Measurements from ENCODE around the gene METTL2A. TPM values are rescaled to one million over a fixed set of nuclear protein-coding genes. Genes with fewer than 3 reads are reported as not detected.

The METTL2A gene
- total RNA-seq, 2 experiments from 2014 or later: 18.4 to 32.2 TPM

DNA sequence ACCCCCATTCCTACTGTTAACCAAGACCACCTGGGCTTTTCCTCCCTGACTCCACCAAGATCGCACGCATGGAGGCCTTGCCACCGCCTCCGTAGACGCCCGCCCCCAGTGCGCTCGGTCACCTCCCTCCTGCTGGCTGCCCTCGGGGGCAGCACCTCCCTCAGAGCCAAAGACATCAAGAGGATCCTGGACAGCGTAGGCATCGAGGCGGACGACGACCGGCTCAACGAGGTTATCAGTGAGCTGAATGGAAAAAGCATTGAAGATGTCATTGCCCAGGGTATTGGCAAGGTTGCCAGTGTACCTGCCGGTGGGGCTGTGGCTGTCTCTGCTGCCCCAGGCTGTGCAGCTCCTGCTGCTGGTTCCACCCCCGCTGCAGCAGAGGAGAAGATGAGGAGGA, 42.1 kb upstream of the METTL2A start:
- no peaks in the 10 kb centered on the region for H3K79me2 ChIP-seq (ENCODE audit: insufficient read depth, low read depth, low read length)
- no peak overlapping the region for H2AFZ ChIP-seq (ENCODE audit: low read length)
- ChIA-PET CTCF (ENCODE audit: unreplicated experiment) (no interaction called here), POLR2A (no interaction called here)
- H3K4me3 ChIP-seq (ENCODE audit: low read depth, low read length, poor library complexity, severe bottlenecking): no peak overlapping the region
- no peak for DNase-seq (ENCODE audit: low spot score)
- intact Hi-C loops (cut with micrococcal nuclease; ENCODE audit: unreplicated experiment): no loop called here
- H3K27ac ChIP-seq (ENCODE audit: low read depth, low read length, poor library complexity, severe bottlenecking): no peak overlapping the region
- no peaks in the 10 kb centered on the region for H3K4me1 ChIP-seq (ENCODE audit: insufficient read depth, low read length, poor library complexity, severe bottlenecking)
- no peaks in the 10 kb centered on the region for H3K9me2 ChIP-seq (ENCODE audit: insufficient read depth, low read length)
- H3K9me3 ChIP-seq (ENCODE audit: low read length): no peaks in the 10 kb centered on the region
- H4K20me1 ChIP-seq (ENCODE audit: insufficient read depth, low read length): no peaks in the 10 kb centered on the region
- H3K36me3 ChIP-seq (ENCODE audit: insufficient read depth, low read length): no peaks in the 10 kb centered on the region
- no peak for TF ChIP-seq CTCF (conservative IDR thresholded peaks at IDR 0.05; ENCODE audit: low read length)
- BruUV-seq (replicated peaks): no TSS peak
- no peak overlapping the region for H3K4me2 ChIP-seq (ENCODE audit: low read length)

DNA sequence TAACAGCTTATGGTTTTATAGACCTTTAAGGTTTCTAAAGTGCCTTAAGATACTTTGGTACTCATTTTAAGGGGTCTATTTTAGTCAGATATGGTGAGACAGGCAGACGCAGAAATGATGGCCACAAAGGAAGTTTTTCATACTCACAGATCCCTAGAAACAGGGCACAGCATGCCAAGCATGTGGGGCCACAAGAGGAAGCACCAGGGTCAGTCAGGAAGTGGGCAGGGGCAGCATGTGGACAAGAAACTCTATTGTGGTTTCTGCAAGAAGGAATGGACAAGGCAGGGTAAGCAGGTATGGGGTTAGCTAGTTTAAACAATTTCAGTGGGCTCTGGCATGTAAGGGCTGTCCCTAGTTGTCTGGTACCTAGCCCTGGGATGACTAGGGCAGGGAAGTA, 34.8 kb upstream of the METTL2A start:
- CTCF ChIA-PET (ENCODE audit: unreplicated experiment): no interaction called here

GRCh38 chr17:62392908-62393307, 30.8 kb upstream of the METTL2A start:
- BruUV-seq (replicated peaks): no TSS peak

More for the DNA sequence above, 34.8 kb upstream of the METTL2A start:
- Histone ChIP-seq H3K9me3 (ENCODE audit: low read length) (no peaks in the 10 kb centered on the region), H3K79me2 (ENCODE audit: insufficient read depth, low read depth, low read length) (no peaks in the 10 kb centered on the region), H3K4me1 (ENCODE audit: insufficient read depth, low read length, poor library complexity, severe bottlenecking) (no peaks in the 10 kb centered on the region), H3K9me2 (ENCODE audit: insufficient read depth, low read length) (no peaks in the 10 kb centered on the region), H3K27ac (ENCODE audit: low read depth, low read length, poor library complexity, severe bottlenecking) (no peak overlapping the region), H3K4me3 (ENCODE audit: low read depth, low read length, poor library complexity, severe bottlenecking) (no peak overlapping the region), H2AFZ (ENCODE audit: low read length) (no peak overlapping the region), H3K36me3 (ENCODE audit: insufficient read depth, low read length) (no peaks in the 10 kb centered on the region), H3K4me2 (ENCODE audit: low read length) (no peak overlapping the region), H4K20me1 (ENCODE audit: insufficient read depth, low read length) (no peaks in the 10 kb centered on the region)
- intact Hi-C loops (cut with micrococcal nuclease; ENCODE audit: unreplicated experiment): no loop called here
- POLR2A ChIA-PET: no interaction called here
- TF ChIP-seq EZH2phosphoT487 (IDR thresholded peaks at IDR 0.05; ENCODE audit: borderline replicate concordance, low read depth, low read length) (no peak), CTCF (conservative IDR thresholded peaks at IDR 0.05; ENCODE audit: low read length) (no peak)
- BruUV-seq (replicated peaks): no TSS peak
- DNase-seq (ENCODE audit: low spot score): no peak

More at GRCh38 chr17:62392908-62393307, 30.8 kb upstream of the METTL2A start:
- Histone ChIP-seq H3K9me2 (ENCODE audit: insufficient read depth, low read length) (no peaks in the 10 kb centered on the region), H4K20me1 (ENCODE audit: insufficient read depth, low read length) (no peaks in the 10 kb centered on the region), H3K79me2 (ENCODE audit: insufficient read depth, low read depth, low read length) (no peaks in the 10 kb centered on the region), H3K4me3 (ENCODE audit: low read depth, low read length, poor library complexity, severe bottlenecking) (no peak overlapping the region), H3K4me2 (ENCODE audit: low read length) (no peak overlapping the region), H2AFZ (ENCODE audit: low read length) (no peak overlapping the region), H3K27ac (ENCODE audit: low read depth, low read length, poor library complexity, severe bottlenecking) (no peak overlapping the region), H3K9me3 (ENCODE audit: low read length) (no peaks in the 10 kb centered on the region), H3K4me1 (ENCODE audit: insufficient read depth, low read length, poor library complexity, severe bottlenecking) (no peaks in the 10 kb centered on the region), H3K36me3 (ENCODE audit: insufficient read depth, low read length) (no peaks in the 10 kb centered on the region)
- ChIA-PET POLR2A (interaction anchor here (0.7 kb wide), 1 partner anchor 1412 kb away, joined by 3 read pairs; no protein-coding TSS in a partner anchor), CTCF (ENCODE audit: unreplicated experiment) (no interaction called here)
- intact Hi-C loops (cut with micrococcal nuclease; ENCODE audit: unreplicated experiment): no loop called here
- DNase-seq (ENCODE audit: low spot score): no peak
- TF ChIP-seq EZH2phosphoT487 (IDR thresholded peaks at IDR 0.05; ENCODE audit: borderline replicate concordance, low read depth, low read length): no peak
- TF ChIP-seq CTCF (conservative IDR thresholded peaks at IDR 0.05; ENCODE audit: low read length): no peak
